ENCODE data around the gene RNF217.

RNF217 gene

DNA sequence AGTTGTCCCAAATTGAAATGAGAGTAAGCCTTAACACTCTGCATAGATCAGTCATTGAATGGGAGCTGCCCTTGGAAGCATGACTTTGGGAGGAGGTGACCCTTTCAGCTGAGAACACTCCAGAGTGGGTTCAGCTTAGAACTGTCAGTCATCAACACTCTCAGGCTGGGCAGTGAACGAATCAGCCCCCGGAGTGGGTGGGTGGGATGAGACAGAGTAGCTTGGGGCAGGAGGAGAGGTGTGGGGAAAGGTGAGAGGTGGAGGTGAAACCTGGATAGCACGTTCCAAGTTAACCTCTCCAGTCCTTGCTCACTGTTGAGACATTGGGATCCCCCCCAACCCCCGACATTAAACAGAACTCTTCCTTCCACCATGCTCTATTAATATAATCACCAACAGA lies 136.0 kb downstream of the RNF217 start:
- no peak for DNase-seq (ENCODE audit: low read depth in 2 of 2)

DNA sequence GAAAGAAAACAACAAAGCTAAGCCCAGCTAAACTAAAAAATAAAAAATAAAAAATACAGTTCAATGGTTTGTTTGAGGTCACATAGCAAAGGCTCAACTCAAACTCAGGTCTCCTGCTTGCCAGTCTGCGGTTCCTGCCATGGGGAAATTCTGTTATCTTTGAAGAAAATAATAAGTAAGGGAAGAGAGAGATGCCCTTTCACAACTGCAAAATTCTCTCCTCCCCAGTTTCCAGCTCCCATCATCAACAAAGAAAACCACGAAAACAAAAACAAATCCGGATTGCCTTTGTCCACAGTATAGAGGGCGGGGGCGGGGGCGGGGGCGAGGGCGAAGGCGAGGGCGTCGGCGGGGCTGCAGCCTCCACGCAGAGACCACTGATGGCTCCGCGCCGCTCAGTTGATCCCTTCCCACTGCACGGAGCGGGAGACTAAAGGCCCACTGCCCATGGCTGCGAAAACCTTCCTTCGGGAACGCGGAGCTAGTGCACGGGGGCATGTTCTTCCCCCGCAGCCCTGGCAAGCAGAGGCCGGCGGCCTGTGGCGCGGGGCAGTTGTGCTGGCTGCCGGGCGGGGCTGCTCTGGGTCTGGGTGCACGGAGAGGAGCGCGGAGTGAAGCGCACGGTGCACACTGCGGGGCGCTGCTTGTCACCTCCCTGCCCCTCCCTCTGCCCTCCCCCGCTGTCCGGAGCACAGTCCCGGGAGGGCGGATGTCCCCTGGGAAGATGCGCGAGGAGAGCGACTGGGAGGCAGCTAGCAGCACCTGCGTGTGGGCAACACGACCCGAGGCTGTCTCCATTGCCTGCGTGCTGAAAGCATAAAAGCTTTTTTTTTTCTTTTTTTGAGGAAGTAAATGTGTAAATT lies 137.2 kb downstream of the RNF217 start:
- DNase-seq (ENCODE audit: low read depth in 2 of 2), result peak; percentile 2 to 8

DNA sequence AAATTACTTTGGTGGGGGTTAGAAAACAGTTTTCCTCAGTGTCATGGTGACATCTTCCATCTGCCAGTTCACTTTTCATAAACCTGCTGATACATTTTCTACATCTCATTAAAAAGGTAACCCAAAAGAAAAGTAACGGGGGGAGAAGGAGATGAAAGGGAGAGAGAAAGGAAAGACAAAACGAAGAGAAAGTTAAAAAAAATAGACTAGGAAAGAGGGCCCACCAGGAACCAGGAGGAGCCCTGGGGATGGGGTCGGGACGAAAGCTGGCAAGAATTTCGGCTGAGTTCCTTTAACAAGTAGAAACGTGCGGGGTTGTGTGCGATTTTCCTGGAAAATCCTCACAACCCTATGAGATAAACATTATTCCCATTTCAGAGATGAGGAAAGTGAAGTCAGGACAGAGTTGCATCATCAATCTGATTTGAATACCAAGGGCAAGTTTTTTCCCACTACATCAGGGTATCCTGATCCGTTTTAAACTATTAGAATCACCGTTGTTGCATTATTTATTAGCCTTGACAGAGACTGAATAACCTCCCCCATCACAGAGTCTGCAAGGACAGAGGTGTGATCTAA lies 137.9 kb downstream of the RNF217 start:
- no peak for DNase-seq (ENCODE audit: low read depth in 2 of 2)

- DNase-seq (ENCODE audit: low read depth in 2 of 2), result no peak
These were observed 138.9 kb downstream of the RNF217 start for GRCh38 chr6:125101128-125101527.

DNA sequence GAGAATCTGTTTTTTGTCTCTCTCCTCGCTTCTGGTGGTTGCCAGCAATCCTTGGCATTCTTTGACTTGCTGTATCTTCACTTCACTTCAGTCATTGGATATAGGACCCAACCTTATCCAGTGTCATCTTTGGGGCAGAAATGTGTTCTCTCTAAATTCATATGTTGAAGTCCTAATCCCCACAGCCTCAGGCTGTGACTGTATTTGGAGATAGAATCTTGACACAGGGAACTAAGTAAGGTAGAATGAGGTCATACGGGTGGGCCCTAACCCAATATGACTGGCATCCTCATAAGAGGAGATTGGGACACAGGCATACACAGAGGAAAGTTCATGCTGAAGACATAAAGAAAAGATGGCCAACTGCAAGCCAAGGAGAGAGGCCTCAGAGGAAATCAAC lies 139.4 kb downstream of the RNF217 start:
- DNase-seq (ENCODE audit: low read depth in 2 of 2), result no peak

DNA sequence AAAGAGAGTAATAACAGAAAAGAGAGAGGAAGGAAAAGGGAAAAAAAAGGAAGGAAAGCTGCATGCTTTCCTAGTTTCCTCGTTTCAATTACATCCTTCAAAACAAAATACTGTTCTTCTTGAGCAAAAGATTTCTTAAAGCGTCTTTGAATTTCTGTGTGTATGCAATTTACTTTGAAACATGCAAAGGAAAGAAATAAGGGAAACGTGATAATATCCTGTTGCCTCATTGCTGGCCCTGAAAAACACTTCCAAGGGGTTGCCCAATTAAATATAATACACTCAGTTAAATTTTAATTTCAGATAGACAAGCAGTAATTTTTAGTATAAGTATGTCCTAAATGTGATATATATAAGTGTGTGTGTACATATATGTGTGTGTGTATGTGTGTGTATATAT lies 140.2 kb downstream of the RNF217 start:
- no peak for DNase-seq (ENCODE audit: low read depth in 2 of 2)

GRCh38 chr6:125102891-125103290 lies 140.7 kb downstream of the RNF217 start:
- no peak for DNase-seq (ENCODE audit: low read depth in 2 of 2)

DNA sequence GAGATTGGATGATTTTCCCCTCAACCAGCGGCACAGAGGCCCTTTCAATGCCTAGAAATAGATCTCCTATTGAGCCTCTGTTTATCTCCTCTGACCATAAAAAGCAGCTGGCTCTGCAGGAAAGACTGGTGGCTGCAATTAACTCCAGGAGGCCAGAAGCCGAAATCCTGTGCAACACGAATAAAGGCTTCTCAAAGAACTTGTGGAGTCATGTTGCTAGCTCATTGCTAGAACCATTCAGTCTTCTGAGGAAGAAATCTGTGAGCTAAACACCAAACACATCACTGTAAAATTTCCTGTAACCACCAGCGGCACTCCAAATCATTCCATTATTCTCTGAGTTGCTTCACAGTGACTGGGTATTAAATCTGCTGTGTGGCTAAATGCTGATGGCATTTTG lies 142.2 kb downstream of the RNF217 start:
- no peak for DNase-seq (ENCODE audit: low read depth in 2 of 2)

GRCh38 chr6:125107048-125107447 lies 144.8 kb downstream of the RNF217 start:
- DNase-seq (ENCODE audit: low read depth in 2 of 2), result no peak

DNA sequence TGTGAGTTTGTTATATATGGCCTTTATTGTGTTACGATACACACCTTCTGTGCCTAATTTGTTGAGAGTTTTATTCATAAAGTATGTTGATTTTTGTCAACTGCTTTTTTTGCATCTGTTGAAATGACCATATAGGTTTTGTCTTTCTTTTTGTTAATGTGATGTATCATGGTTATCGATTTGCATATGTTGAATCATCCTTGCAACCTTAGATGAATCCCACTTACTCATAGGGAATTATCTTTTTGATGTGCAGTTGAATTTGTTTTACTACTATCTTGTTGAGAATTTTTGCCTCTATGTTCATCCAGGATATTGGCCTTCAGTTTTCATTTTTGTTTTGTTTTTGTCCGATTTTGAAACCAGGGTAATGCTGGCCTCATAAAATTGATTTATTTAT lies 145.7 kb downstream of the RNF217 start:
- no peak for DNase-seq (ENCODE audit: low read depth in 2 of 2)

GRCh38 chr6:125110056-125110455 lies 147.8 kb downstream of the RNF217 start:
- DNase-seq (ENCODE audit: low read depth in 2 of 2), result no peak

GRCh38 chr6:125111219-125111983 lies 149.2 kb downstream of the RNF217 start:
- no peak for DNase-seq (ENCODE audit: low read depth in 2 of 2)

GRCh38 chr6:125112934-125113333 lies 150.7 kb downstream of the RNF217 start:
- no peak for DNase-seq (ENCODE audit: low read depth in 2 of 2)

DNA sequence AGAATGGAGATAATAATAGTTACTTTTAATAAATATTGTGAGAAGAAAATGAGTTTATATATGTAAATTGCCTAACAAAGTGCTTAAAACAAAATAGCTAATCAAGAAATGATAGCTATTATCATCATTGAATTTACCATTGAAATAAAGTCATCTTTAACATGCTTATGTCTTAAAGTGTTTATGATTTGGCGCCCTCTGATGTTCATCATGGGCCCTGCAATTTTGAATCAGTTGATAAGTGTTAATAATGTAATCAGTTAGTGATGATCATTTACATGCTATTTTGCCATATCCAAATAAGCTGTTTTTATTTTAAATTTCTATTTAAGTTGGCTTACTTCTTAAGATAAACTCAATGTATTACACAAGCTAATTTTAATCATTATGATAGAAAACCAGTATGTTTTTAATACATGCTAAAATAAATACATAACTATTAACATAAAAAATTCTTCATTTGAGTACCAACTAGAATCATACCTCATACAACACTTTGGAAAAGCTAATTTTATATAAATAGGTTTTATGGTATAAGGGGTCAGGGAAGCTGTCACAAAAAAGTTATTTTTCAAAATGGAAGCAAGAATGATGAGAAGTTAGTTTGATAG lies 152.1 kb downstream of the RNF217 start:
- DNase-seq (ENCODE audit: low read depth in 2 of 2), result peak in 1 of 2 donors; percentile 25

DNA sequence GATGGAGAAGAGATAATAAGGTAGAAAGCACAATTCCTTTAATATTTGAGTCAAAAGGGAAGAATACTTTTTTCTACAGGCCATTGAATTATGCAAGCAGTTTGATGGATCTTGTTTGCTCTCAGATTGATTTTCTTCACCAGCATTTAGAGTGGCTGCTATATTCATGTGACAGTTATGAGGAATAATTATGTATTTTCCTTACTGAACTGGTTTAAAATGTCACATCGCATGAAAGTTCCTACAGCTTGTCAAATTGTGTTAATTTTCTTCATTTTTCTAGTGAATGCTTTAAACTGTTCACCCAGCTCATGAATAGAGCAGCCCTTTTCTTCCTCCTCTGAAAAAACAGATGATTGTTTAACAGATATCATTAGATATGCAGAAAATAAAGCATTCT lies 153.9 kb downstream of the RNF217 start:
- no peak for DNase-seq (ENCODE audit: low read depth in 2 of 2)

DNA sequence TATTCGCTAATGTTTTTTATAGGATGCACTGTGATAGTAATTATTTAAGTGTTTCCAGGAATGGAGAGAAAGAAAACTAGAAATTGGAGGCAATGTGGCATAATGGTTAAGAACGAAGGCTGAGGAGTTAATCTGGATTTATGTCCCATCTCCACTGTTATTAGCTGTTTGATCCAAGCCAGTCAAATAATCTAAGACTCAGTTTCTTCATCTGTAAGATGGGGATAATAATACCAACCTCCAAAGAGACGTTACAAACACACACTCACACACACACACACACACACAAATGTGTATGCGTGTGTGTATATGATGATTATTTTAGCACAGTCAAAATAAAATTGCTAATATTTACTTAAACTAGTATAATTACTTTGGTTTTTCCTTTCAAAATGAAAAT lies 154.5 kb downstream of the RNF217 start:
- no peak for DNase-seq (ENCODE audit: low read depth in 2 of 2)

- DNase-seq (ENCODE audit: low read depth in 2 of 2), result no peak
These were observed 155.6 kb downstream of the RNF217 start for GRCh38 chr6:125117818-125118217.

DNA sequence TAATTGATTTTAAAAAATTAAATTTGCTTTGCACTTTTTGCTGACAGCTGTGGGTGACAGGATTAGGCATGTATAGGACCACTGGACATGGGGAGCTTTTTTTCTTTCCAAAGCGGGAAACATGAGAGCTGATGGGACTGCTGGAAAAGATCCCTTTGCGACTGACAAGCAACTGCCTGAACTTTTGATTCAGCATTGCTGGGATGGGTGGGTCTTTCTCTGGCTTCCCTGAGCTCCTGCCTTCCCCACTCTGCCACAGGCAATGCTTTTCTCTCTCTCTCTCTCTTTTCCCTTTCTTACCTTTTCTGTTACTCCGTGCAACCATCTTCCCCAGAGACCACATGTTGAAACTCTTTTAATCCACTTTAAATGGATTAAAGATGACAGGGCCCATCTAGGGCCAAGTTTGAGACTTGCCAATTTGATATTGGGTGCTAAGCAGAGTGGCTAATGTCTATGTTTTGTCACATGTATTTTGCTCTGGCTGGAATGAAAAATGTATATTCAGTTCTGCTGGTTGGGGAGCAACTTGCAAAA lies 157.9 kb downstream of the RNF217 start:
- no peak for DNase-seq (ENCODE audit: low read depth in 2 of 2)

- no peak for DNase-seq (ENCODE audit: low read depth in 2 of 2)
These were observed 159.7 kb downstream of the RNF217 start for GRCh38 chr6:125121894-125122293.

DNA sequence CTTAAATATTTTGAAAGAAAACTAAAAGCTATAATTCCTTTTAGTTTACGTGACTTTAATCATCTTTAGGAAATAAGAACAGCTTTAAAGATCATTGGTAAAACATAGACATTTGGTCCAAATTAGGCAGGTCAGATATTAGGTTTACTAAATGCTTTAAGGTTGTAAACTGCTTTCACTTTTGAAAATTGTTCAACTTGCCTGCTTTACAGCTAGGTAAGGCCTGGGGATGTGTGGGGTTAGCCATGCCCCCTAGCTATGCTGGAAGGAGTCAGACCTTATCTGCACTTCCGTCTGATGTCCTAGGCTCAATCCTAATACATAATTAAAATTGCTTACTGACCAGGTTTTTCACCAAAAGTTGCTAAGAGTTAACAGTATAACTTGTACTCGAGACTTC lies 160.8 kb downstream of the RNF217 start:
- DNase-seq (ENCODE audit: low read depth in 2 of 2), result no peak

GRCh38 chr6:125123468-125124048 lies 161.3 kb downstream of the RNF217 start:
- DNase-seq (ENCODE audit: low read depth in 2 of 2), result no peak
